Measurements from ENCODE around the gene ATG5. TPM values are rescaled to one million over a fixed set of nuclear protein-coding genes. Genes with fewer than 3 reads are reported as not detected.

Gene ATG5
- total and polyA plus RNA-seq, 12 donors = 20.1 to 65.9 (median 41.9) TPM

- Histone ChIP-seq H3K27ac (no peak overlapping the region), H3K4me3 (no peak overlapping the region), H3K4me1 (replicated peaks in 1 of 2) (peaks cover 0 to 4% of the 10 kb centered on the region in 2 donors), H3K9me3 (replicated peaks in 1 of 3) (no peaks in the 10 kb centered on the region), H3K27me3 (no peaks in the 10 kb centered on the region), H3K36me3 (replicated peaks in 1 of 2) (no peaks in the 10 kb centered on the region)
- no peak for DNase-seq
- no peak for TF ChIP-seq POLR2A (IDR thresholded peaks at IDR 0.05)
- TF ChIP-seq CTCF (IDR thresholded peaks at IDR 0.05) = no peak
- intact Hi-C loops (cut with DNase I) = no loop called here
- 91 to 96% (median 92%) methylated on average over 9 to 16 of the region's 16 CpGs for WGBS, 4 donors
These were observed 189.5 kb downstream of the ATG5 start for GRCh38 chr6:106135911-106136571.

GRCh38 chr6:106134906-106135634, 190.5 kb downstream of the ATG5 start:
- intact Hi-C loops (cut with DNase I) = no loop called here

More at GRCh38 chr6:106134906-106135634, 190.5 kb downstream of the ATG5 start:
- Histone ChIP-seq H3K36me3 (replicated peaks in 1 of 2) (no peaks in the 10 kb centered on the region), H3K27me3 (no peaks in the 10 kb centered on the region), H3K27ac (peak overlapping the region in 1 of 5 donors; percentile 60), H3K4me1 (replicated peaks in 1 of 2) (peaks cover 0 to 4% of the 10 kb centered on the region in 2 donors), H3K4me3 (peak overlapping the region in 1 of 4 donors; percentile 17), H3K9me3 (replicated peaks in 1 of 3) (no peaks in the 10 kb centered on the region)
- TF ChIP-seq CTCF (IDR thresholded peaks at IDR 0.05) (peak in 1 of 6 experiments; percentile 3), POLR2A (IDR thresholded peaks at IDR 0.05) (no peak)
- 34 to 47% (median 42%) methylated on average over 5 to 18 of the region's 18 CpGs for WGBS, 4 donors
- DNase-seq = peak; percentile 72 to 93 (median 91)

Small RNA genes within 50 kb of the gene (small RNA-seq; reads per million reads assigned to genes)
- gene RF00015 (0 reads per million in 2 donors), gene RN7SL47P (0 reads per million in 2 donors), gene RNU6-344P (0 reads per million in 2 donors)

Other genes with a start within 250 kb of the ATG5 start
- gene PRDM1, start 239.4 kb downstream of the ATG5 start, total RNA-seq = 1 to 10 TPM in 8 of 9 donors, under 1 TPM in 1; 0.55 to 7.5 (median 3.7) TPM
- gene PRDM1, start 239.4 kb downstream of the ATG5 start, polyA plus RNA-seq = 1 to 10 TPM in 2 of 3 donors, under 1 TPM in 1; 0.40 to 4.1 (median 1.1) TPM
- 1 to 10 TPM in 8 of 9 donors, under 1 TPM in 1; 0.83 to 5.1 (median 3.5) TPM for gene CRYBG1, start 35.0 kb upstream of the ATG5 start, total RNA-seq
- 1 to 10 TPM; 1.0 to 1.7 (median 1.3) TPM for gene CRYBG1, start 35.0 kb upstream of the ATG5 start, polyA plus RNA-seq